ENCODE measurements around the gene CNTN5.

The CNTN5 gene

DNA sequence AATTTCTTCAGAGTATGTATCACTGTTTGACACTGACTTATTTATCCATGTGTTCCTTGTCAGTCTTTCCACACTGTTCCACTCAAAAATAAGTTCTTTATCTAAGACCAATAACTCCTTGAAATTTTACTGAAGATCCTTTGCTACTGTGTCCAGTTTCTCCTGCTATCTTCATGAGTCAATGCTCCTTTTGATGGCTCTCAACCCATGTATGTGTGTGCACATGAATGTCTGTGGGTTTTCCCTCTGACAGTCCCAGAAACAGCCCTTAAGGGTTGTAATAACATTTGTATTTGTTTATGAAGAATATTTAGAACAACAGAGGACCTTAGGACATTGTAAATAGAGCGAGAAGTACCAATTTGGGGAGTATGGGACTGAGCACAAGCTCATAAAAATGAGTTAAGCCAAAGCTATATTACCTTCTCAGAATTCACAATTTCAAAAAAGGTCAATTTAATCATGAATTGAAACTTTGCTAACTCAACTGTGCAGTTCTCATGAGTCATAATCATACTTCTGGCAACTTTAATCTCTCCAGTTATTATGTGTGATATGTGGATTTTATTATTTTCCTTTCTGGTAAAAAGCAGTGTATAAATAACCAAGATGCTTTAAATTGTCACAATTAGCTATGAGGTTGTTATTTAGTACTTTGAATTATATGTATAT, 533.6 kb downstream of the CNTN5 start:
- DNase-seq: no peak
- in situ Hi-C loops (cut with MboI; ENCODE audit: low pct_unique_long_range_greater_than_20kb, low sequenced_read_pairs): no loop called here

DNA sequence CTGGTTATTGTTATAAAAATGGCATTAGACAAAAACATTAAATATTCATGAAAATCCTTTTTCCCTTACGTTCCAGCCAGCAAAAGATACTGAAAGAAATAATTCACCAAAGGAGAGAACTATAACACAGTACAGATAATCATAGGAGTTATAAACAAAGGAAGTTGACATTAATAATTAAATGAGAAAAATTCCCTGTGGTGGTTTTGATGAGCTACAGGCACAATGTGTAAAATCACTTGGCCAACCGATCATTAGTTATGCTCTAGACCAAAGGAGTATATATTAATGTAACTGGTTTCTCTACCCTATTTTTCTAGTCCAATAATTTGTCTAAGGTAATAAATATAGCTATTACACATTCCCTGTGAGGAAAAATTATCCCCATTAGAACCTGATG, 534.7 kb downstream of the CNTN5 start:
- in situ Hi-C loops (cut with MboI; ENCODE audit: low pct_unique_long_range_greater_than_20kb, low sequenced_read_pairs): no loop called here
- DNase-seq: no peak

DNA sequence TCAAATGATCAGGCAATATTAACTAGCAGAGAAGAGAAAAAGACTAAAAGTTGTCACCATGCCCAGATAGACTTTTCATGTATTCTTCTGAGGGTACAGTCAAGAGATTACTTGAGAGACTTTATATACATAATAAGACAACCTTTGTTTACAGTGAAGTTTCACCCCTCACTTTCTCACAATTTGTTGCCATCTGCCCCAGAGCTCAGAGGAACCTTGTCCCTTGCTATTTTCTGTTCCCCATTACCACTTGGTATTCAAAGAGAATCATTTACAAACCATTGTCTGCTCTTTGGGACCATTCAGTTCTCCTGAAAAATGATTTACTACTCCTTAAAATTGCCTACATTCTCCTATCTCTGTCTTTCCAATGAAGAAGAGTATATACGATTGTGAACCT, 544.6 kb downstream of the CNTN5 start:
- in situ Hi-C loops (cut with MboI; ENCODE audit: low pct_unique_long_range_greater_than_20kb, low sequenced_read_pairs): no loop called here
- no peak for DNase-seq

DNA sequence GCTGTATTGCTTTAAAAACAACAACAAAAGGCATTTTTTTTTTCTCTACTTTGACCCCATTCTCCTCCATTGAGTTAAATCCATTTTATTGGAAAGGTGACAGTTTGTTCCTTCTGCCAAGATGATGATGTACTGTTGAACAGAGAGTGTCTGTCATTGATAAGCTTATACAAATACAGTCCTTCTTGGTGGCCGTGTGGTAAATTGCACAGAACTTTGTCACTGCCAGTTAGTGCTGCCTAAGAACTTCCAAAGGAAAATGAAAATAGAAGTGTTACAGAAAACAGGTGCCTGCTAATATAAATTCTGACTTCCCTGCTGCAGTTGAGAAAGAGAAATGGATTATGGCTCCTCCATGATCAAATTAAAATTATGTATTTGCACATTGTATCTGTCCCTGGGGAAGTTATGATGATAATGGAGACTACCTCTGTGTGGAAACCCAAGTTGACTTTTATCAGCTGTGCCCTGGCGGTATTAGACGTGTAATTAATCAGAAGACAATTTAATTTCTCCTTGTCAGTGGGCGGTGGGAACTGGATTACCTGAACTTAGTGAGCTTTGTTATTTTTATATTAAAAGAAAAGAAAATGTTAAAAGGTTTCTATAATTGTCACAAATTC, 546.7 kb downstream of the CNTN5 start:
- DNase-seq: no peak
- in situ Hi-C loops (cut with MboI; ENCODE audit: low pct_unique_long_range_greater_than_20kb, low sequenced_read_pairs): no loop called here

DNA sequence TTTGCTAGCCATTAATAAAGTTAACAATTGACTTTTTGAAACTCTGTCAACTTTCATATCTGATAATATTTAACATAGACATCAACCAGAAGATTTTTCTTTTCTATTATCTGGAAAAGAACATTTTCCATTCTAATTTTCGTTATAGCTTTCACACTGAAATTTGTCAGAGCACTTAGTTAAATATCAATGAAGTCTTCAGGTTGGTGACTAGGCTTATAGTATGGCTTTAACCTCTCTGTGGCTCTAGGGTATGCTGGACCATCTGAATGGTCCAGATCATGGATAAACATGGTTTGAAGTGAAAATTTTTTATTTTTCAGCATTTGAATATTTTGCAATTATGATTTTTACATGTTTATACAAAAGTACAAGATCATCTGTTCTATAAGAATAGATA, 548.1 kb downstream of the CNTN5 start:
- no peak for DNase-seq
- in situ Hi-C loops (cut with MboI; ENCODE audit: low pct_unique_long_range_greater_than_20kb, low sequenced_read_pairs): no loop called here

DNA sequence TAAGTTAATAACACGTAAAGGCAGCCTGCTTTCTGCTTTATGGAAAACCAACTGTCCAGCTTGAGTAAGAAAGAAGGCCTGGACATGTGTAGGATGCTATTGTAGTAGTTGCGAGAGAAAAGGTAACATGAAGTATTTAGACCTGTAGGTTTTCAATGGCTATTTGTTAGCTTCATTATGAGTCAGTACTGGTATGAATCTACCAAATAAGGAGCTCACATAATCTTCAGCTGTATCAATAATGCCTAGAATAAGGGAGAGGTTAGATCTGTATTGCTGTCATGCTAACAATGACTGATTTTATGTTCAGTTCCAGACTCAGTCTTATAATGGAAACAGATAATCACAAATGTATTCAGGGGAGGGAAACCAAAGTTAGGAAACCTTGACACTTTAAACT, 550.3 kb downstream of the CNTN5 start:
- DNase-seq: no peak
- in situ Hi-C loops (cut with MboI; ENCODE audit: low pct_unique_long_range_greater_than_20kb, low sequenced_read_pairs): no loop called here

DNA sequence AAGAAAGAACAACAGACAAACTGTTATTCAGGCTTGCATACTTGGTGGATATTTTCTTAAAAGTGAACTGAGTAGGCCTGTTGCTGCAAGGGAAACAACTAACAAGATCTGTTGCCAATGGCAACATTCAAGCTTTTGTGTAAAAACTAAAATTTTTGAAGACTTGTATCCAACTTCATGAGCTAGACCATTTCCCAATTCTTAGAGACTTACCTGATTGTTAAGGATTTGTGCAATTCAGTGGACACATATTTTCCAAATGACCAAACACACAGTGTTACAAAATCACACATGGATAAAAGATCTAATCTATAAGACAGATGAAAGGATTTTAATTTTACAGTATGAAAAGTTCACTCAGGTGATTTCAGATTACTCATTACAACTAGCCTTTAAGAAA, 564.1 kb downstream of the CNTN5 start:
- no peak for DNase-seq
- in situ Hi-C loops (cut with MboI; ENCODE audit: low pct_unique_long_range_greater_than_20kb, low sequenced_read_pairs): no loop called here

DNA sequence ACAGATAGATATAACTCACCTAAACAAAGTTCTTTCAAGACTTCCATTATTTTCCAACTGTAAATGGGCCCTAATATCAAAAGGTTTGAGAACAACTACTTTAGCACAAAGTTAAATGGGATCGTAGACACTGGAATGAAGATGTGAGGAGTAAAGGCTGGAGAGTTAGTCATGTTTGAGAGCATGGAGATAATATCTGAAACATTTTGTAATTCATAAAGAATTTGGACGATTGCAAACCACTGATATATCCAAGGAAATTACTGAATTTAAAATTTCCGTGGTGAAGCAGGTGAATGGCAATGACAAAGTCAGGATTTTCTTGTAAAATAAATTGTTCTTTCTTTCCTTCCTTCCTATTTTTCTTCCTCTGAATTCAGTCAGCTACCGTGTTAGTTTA, 564.9 kb downstream of the CNTN5 start:
- DNase-seq: no peak
- in situ Hi-C loops (cut with MboI; ENCODE audit: low pct_unique_long_range_greater_than_20kb, low sequenced_read_pairs): no loop called here

DNA sequence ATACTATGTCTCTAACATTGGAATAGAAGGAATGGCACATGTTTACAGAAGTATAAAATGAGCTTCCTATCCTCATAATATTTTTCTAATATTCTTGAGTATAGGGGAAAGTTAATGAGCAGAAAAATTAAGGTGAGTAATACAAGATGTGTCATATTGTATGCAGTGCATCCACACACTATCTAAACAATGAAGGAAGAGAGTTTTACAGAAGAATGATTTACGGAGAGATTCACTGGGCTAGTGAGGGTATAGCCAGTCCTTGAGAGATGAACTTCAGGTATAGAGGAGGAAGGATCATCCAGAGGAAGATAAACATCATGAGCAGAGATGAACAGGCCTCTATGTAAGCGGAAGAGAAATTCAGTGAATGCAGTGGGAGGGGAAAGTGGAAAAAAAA, 569.0 kb downstream of the CNTN5 start:
- in situ Hi-C loops (cut with MboI; ENCODE audit: low pct_unique_long_range_greater_than_20kb, low sequenced_read_pairs): no loop called here
- DNase-seq: no peak

DNA sequence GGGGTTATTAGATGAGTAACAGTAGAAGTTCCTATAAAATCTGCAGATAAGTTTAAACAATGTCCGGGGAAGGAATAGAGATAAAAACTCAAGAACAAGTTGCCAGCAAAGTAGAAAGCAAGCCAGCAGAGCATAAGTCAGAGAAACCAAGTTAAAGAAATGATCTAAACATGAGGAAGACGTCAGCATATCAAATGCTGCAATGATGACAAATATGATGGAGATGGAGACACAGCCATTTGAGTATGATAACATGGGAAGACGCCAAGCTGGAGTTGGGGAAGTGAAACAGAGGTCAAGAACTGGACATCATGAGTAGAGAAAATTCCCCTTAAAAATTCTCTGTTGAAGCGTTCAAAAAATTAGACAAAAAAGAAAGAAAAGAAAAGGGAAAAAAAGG, 571.5 kb downstream of the CNTN5 start:
- DNase-seq: no peak
- in situ Hi-C loops (cut with MboI; ENCODE audit: low pct_unique_long_range_greater_than_20kb, low sequenced_read_pairs): no loop called here

DNA sequence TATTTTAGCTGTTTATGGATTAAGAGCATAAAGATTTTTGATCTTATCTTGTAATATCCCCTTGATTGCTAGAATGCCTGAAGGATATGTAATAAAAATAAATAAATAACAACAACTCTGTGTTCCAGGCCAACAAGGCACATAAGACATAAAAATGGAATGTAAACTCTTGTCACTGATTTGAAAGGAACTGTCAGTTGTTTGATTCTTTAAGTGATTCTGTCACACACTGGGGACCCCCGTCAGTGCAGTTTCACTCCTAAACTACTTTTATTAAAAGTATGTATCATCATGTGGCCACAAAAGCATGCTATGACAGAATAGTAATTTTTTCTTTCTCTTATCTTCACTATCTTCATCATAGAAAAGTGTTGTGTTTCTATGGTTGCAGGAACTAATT, 572.4 kb downstream of the CNTN5 start:
- in situ Hi-C loops (cut with MboI; ENCODE audit: low pct_unique_long_range_greater_than_20kb, low sequenced_read_pairs): no loop called here

DNA sequence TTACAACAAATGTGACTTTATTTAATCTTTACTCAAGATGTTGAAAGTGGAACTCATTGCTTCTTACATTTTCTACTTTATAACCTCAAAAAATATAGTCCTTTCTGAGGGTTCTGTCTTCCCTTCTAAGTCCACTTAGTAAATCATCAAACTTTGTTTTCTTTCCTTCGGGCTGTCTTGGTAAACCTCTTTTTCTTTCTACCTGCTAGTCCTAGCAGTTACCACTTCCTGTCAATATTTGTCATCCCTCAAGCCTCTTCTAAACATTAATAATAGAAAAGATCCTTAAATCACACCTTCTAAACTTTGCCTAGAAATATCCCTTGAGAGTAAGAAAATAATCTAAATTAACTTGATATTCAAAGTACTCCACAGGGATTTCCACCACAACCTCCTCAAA, 580.4 kb downstream of the CNTN5 start:
- DNase-seq: no peak
- in situ Hi-C loops (cut with MboI; ENCODE audit: low pct_unique_long_range_greater_than_20kb, low sequenced_read_pairs): no loop called here

More for the DNA sequence above, 572.4 kb downstream of the CNTN5 start:
- no peak for DNase-seq

DNA sequence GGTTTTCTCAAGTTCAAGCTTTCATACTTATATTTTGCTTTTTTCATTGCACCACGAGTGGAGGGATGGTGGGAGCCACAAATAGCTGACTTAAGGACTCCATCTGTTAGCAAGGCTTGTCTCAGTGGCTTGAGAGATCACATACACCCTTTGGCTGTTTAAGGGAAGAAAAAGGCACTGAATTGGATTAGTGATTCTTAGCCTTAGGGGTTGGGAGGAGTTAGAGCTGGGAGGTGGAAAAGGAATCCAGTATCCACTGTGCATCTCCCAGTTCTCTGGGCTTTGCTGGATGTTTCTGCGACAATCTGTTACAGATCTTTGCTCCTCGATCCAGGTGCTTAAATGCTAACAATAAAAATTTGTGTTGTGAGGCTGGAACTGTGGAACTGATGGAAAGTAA, 593.6 kb downstream of the CNTN5 start:
- in situ Hi-C loops (cut with MboI; ENCODE audit: low pct_unique_long_range_greater_than_20kb, low sequenced_read_pairs): no loop called here
- DNase-seq: no peak

DNA sequence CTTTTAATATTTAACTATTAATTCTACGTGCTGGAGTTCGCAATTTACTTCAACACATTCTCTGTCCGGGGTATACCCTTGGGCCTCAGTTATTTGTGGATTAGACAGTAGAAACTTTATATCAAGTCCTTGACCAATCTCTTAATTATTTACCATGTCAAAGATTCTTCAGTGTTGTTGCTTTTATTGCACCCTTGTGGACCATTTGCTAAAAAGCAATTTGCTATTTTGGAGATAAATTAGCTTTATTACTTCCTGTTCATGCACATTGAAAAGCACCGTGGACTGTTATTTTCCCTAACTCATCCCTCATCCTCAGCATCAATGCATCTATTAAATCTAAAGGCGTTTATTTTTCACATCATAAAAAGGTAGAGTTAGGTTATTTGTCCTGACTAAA, 609.9 kb downstream of the CNTN5 start:
- DNase-seq: no peak
- in situ Hi-C loops (cut with MboI; ENCODE audit: low pct_unique_long_range_greater_than_20kb, low sequenced_read_pairs): no loop called here

DNA sequence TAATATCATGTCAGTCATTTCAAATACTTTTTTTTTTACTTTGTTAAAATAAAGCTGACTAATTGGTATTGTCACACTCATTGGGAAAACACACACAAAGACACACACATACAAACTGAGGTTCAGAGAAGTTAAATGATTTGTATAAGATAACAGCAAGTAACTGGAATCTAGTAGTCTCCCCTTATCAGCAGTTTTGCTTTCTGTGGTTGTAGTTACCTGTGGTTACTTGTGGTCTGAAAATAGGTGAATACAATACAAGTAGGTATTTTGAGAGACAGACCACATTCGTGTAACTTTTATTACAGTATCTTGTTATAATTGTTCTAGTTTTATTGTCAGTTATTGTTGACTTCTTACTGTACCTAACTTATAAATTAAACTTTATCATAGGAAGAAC, 610.9 kb downstream of the CNTN5 start:
- DNase-seq: no peak
- in situ Hi-C loops (cut with MboI; ENCODE audit: low pct_unique_long_range_greater_than_20kb, low sequenced_read_pairs): no loop called here

DNA sequence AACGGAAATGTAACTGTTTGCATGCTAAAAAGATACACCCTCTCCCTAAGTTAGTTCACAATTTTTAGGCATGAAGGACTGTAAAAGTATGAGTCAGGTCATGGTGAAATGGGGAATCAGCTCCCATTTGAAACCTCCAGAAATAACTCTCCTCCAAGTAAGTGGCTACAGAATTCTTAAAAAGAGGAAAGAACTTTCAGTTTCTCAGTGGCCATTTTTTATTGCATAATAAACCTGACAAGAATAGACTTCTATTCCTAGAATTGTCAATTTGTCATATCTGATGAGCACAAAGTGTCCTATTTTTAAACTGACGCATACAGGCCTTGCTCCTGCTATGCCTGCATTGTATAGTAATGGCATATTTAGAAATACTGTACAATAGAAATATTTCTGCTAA, 612.2 kb downstream of the CNTN5 start:
- in situ Hi-C loops (cut with MboI; ENCODE audit: low pct_unique_long_range_greater_than_20kb, low sequenced_read_pairs): no loop called here
- DNase-seq: peak; percentile 84

DNA sequence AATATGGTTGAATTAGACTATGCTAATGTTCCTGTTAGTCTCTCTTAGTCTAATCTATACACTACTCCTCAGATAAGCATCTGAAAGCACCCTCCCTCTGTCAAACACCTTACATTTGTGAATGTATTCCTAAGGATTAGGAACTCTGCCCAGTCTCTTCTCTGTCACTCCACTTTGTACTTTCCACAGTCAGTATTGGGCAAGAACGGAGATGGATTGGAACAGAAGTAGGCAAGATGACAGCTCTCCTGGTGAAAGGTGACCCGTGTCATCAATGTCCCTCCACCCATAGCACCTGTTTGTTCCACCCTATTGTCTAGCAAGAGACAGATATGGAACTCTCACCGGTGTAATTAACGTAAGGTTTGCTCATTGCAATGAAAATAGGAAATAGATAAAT, 613.8 kb downstream of the CNTN5 start:
- DNase-seq: no peak
- in situ Hi-C loops (cut with MboI; ENCODE audit: low pct_unique_long_range_greater_than_20kb, low sequenced_read_pairs): no loop called here

DNA sequence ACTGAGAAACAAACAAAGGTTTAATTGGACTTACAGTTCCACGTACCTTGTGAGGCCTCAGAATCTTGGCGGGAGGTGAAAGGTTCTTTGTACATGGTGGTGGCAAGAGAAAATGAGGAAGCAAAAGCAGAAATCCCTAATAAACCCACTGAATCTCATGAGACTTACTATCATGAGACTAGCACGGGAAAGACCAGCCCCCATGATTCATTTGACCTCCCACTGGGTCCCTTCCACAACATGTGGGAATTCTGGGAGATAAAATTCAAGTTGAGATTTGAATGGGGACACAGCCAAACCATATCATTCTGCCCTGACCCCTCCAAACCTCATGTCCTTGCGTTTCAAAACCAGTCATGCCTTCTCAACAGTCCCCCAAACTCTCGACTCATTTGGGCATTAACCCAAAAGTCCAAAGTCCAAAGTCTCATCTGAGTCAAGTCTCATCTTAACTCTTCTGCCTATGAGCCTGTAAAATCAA, 617.4 kb downstream of the CNTN5 start:
- no peak for DNase-seq
- in situ Hi-C loops (cut with MboI; ENCODE audit: low pct_unique_long_range_greater_than_20kb, low sequenced_read_pairs): no loop called here

DNA sequence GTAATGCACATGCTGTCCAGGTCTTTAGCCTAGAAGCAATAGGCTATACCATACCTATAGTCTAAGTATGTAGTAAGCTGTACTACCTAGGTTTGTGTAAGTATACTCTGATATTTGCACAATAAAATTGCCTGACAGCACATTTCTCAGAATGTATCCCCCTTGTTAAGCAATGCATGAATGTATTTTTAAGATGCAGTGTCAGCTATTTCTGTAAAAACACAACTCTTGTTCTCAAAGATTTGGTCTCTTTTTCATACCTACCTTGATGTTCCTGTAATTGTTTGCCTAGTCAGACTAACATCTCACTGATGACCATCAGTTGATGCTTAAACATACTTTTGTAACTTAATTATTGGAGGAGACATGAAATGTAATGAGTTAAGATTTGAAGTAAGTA, 619.9 kb downstream of the CNTN5 start:
- in situ Hi-C loops (cut with MboI; ENCODE audit: low pct_unique_long_range_greater_than_20kb, low sequenced_read_pairs): no loop called here

DNA sequence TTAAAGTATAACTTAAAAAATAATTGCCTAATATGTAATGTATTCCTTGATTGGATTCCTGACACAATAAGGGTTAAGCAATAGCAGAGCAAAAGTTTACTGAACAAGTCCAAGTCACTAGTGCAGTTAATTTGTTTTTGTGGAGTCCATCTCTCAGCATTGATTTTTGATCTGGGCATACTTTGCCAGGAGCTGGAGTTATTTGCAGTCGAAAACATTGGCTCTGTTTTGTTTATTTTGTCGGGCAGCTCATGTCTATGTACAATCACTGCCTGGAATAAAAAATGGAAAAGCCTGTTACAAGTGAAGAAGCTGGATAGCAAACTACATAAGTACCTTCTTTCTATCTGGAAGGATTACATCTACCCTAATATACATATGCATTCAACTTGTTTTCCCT, 625.2 kb downstream of the CNTN5 start:
- in situ Hi-C loops (cut with MboI; ENCODE audit: low pct_unique_long_range_greater_than_20kb, low sequenced_read_pairs): no loop called here
- DNase-seq: no peak

More for the DNA sequence above, 619.9 kb downstream of the CNTN5 start:
- no peak for DNase-seq

DNA sequence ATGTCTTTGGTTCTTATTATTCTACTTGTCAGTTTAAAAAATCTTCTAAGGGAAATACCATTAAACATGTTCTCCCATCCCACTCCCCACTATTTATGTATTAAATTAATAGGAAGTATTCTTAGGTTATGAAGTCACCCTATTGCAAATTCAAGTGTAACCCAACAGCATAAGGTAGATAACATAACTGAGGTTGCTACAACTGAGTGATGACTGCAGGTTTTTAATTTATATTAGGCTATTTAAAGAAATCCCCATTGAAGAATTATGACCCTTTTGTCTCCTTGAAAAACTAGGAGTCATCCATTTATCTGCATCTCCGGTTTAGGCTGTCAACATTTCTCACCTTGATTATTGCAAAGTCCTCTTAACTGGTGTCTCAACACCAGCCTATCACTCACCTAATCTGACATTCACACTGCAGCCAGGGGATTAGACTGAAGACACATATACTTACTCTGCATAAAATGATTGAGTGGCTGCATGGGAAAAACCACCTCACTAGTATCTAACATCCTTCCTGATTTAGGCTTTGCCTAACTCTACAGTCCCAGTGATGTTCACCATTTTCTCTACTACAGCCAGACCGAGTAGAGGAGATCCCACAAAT, 649.4 kb downstream of the CNTN5 start:
- DNase-seq: no peak
- in situ Hi-C loops (cut with MboI; ENCODE audit: low pct_unique_long_range_greater_than_20kb, low sequenced_read_pairs): no loop called here

All from KBM-7 (cell line).